ENCODE results near the gene ADGRL3. TPM values are rescaled to one million over a fixed set of nuclear protein-coding genes. Genes with fewer than 3 reads are reported as not detected.

Gene ADGRL3
- under 1 TPM; 0.10 to 0.90 (median 0.65) TPM for polyA plus RNA-seq

GRCh38 chr4:61200187-61200915 lies at the start of gene ADGRL3:
ADGRL3 (plus strand) TSS chr4:61200326.
- H3K27ac ChIP-seq (ENCODE audit: low read depth, low read length): no peak within 1 kb of the TSS
- whole genome bisulfite sequencing, 3 donors: 0 to 1% (median 1%) methylated on average over 71 to 92 of the region's 92 CpGs

GRCh38 chr4:61152433-61152832 lies 47.7 kb upstream of the ADGRL3 start:
- 63 to 86% (median 77%) methylated on average over 4 of the region's 4 CpGs for WGBS, 3 donors
- no peak overlapping the region for H3K27ac ChIP-seq (ENCODE audit: low read depth, low read length)

- WGBS, 3 donors: 72 to 90% (median 88%) methylated on average over 2 of the region's 2 CpGs
- no peak overlapping the region for H3K27ac ChIP-seq (ENCODE audit: low read depth, low read length)
These were observed 39.6 kb upstream of the ADGRL3 start for GRCh38 chr4:61160478-61160877.

- no peak overlapping the region for H3K27ac ChIP-seq (ENCODE audit: low read depth, low read length)
- 34 to 37% (median 35%) methylated on average over 1 of the region's 1 CpG for WGBS, 3 donors
These were observed 38.0 kb upstream of the ADGRL3 start for GRCh38 chr4:61162116-61162515.

GRCh38 chr4:61173799-61174198 lies 26.3 kb upstream of the ADGRL3 start:
- 52 to 80% (median 70%) methylated on average over 1 of the region's 1 CpG for WGBS, 3 donors
- no peak overlapping the region for H3K27ac ChIP-seq (ENCODE audit: low read depth, low read length)

- 27 to 49% (median 40%) methylated on average over 1 of the region's 1 CpG for WGBS, 3 donors
- H3K27ac ChIP-seq (ENCODE audit: low read depth, low read length): no peak overlapping the region
These were observed 24.6 kb upstream of the ADGRL3 start for GRCh38 chr4:61175495-61175894.

GRCh38 chr4:61177367-61177766 lies 22.8 kb upstream of the ADGRL3 start:
- H3K27ac ChIP-seq (ENCODE audit: low read depth, low read length): no peak overlapping the region
- whole genome bisulfite sequencing, 3 donors: 76 to 92% (median 87%) methylated on average over 2 of the region's 2 CpGs

GRCh38 chr4:61180405-61180804 lies 19.7 kb upstream of the ADGRL3 start:
- WGBS, 3 donors: 18 to 60% (median 52%) methylated on average over 5 of the region's 5 CpGs

GRCh38 chr4:61182915-61183314 lies 17.2 kb upstream of the ADGRL3 start:
- H3K27ac ChIP-seq (ENCODE audit: low read depth, low read length): no peak overlapping the region
- 73 to 97% (median 84%) methylated on average over 1 of the region's 1 CpG for WGBS, 3 donors

More at GRCh38 chr4:61180405-61180804, 19.7 kb upstream of the ADGRL3 start:
- no peak overlapping the region for H3K27ac ChIP-seq (ENCODE audit: low read depth, low read length)

- no peak overlapping the region for H3K27ac ChIP-seq (ENCODE audit: low read depth, low read length)
These were observed 14.8 kb upstream of the ADGRL3 start for GRCh38 chr4:61185288-61185687.

- no peak overlapping the region for H3K27ac ChIP-seq (ENCODE audit: low read depth, low read length)
- WGBS, 3 donors: 66 to 88% (median 87%) methylated on average over 2 of the region's 2 CpGs
These were observed 7.7 kb upstream of the ADGRL3 start for GRCh38 chr4:61192392-61192791.

- WGBS, 3 donors: 78 to 92% (median 89%) methylated on average over 4 of the region's 4 CpGs
- H3K27ac ChIP-seq (ENCODE audit: low read depth, low read length): no peak overlapping the region
These were observed 6.3 kb upstream of the ADGRL3 start for GRCh38 chr4:61193863-61194262.

- no peak overlapping the region for H3K27ac ChIP-seq (ENCODE audit: low read depth, low read length)
- 69 to 86% (median 73%) methylated on average over 1 of the region's 1 CpG for WGBS, 3 donors
These were observed 5.6 kb upstream of the ADGRL3 start for GRCh38 chr4:61194571-61194970.

- no peak overlapping the region for H3K27ac ChIP-seq (ENCODE audit: low read depth, low read length)
- 70 to 88% (median 86%) methylated on average over 1 of the region's 1 CpG for WGBS, 3 donors
These were observed 5.0 kb upstream of the ADGRL3 start for GRCh38 chr4:61195101-61195500.

GRCh38 chr4:61198686-61199085 lies 1.4 kb upstream of the ADGRL3 start:
- H3K27ac ChIP-seq (ENCODE audit: low read depth, low read length): no peak overlapping the region
- 88 to 96% (median 90%) methylated on average over 1 of the region's 1 CpG for WGBS, 3 donors

GRCh38 chr4:61199873-61200186 lies 296 bp upstream of the ADGRL3 start:
- 4 to 7% (median 6%) methylated on average over 3 to 9 of the region's 9 CpGs for WGBS, 3 donors
- no peak overlapping the region for H3K27ac ChIP-seq (ENCODE audit: low read depth, low read length)

- H3K27ac ChIP-seq (ENCODE audit: low read depth, low read length): no peak overlapping the region
- 0 to 1% (median 1%) methylated on average over 35 to 41 of the region's 41 CpGs for WGBS, 3 donors
These were observed 895 bp downstream of the ADGRL3 start for GRCh38 chr4:61200916-61201526.

- no peak overlapping the region for H3K27ac ChIP-seq (ENCODE audit: low read depth, low read length)
These were observed 1.4 kb downstream of the ADGRL3 start for GRCh38 chr4:61201561-61201960.

GRCh38 chr4:61201961-61202637 lies 2.0 kb downstream of the ADGRL3 start:
- no peak overlapping the region for H3K27ac ChIP-seq (ENCODE audit: low read depth, low read length)
- WGBS, 3 donors: 0 to 2% (median 1%) methylated on average over 47 to 51 of the region's 51 CpGs

More at GRCh38 chr4:61201561-61201960, 1.4 kb downstream of the ADGRL3 start:
- WGBS, 3 donors: 0 to 1% (median 1%) methylated on average over 28 of the region's 28 CpGs

Measured in adipose tissue (tissue), 3 donors.